Pons (tissue), 1 donor: ENCODE results near the gene IQCE.
A peak's percentile ranks its signal among the peaks of the same experiment; 100 is the strongest.
"Not testable (repeated sequence)": the region's sequence is repeated elsewhere in the genome, so short reads cannot be mapped to it uniquely, and the experiment has no call there.

Experiments
- DNase-seq: peaks from one replicate; pipeline ENCODE4 v3.0.0-alpha.2; 2016; ENCODE audit warnings: low spot score

IQCE gene

GRCh38 chr7:2603044-2603965 lies 44.5 kb downstream of the IQCE start:
- no peak for DNase-seq

- DNase-seq = no peak
Measured at GRCh38 chr7:2604608-2605174, 45.9 kb downstream of the IQCE start.

DNA sequence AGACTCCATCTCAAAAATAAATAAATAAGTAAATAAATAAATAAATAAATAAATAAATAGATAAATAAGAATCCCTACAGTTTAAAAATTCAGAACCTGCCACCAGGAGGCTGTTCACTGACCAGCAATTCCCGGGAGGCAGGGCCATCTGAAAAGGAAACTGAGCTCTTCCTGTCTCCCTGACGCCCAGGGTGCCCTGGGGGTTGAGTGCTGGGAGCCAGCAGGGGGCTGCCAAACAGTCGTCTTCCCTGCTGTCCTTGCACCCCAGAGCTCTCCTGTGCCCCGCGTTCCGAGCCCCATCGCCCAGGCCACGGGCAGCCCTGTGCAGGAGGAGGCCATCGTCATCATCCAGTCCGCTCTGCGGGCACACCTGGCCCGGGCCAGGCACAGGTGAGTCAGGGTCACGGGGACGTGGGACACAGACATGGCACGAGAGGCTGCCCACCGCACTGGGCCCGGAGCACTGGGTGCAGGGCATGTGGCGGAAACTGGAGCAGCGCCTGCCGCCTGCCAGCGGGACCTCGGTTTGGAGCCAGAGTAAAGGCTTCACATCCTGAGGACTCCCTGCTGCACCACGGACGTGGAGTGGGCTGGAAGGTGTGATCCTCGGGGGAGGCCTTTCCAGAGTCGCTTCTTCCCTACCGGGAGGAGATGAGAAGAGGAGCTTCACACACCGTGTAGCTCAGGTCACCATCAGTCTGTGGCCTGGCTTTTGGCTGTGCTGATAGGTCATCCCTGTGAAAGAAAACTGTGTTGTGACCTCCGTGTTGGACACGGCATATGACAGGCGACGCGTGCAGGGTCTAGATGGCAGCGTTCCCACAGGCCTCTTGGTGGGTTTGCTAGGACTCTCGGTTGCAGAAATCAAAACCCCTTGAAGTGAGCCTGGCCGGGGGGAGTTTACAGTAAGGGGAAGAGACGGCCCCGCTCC lies 47.1 kb downstream of the IQCE start:
- no peak for DNase-seq

GRCh38 chr7:2606539-2606936 lies 47.8 kb downstream of the IQCE start:
- no peak for DNase-seq

GRCh38 chr7:2607122-2607922 lies 48.5 kb downstream of the IQCE start:
- no peak for DNase-seq

DNA sequence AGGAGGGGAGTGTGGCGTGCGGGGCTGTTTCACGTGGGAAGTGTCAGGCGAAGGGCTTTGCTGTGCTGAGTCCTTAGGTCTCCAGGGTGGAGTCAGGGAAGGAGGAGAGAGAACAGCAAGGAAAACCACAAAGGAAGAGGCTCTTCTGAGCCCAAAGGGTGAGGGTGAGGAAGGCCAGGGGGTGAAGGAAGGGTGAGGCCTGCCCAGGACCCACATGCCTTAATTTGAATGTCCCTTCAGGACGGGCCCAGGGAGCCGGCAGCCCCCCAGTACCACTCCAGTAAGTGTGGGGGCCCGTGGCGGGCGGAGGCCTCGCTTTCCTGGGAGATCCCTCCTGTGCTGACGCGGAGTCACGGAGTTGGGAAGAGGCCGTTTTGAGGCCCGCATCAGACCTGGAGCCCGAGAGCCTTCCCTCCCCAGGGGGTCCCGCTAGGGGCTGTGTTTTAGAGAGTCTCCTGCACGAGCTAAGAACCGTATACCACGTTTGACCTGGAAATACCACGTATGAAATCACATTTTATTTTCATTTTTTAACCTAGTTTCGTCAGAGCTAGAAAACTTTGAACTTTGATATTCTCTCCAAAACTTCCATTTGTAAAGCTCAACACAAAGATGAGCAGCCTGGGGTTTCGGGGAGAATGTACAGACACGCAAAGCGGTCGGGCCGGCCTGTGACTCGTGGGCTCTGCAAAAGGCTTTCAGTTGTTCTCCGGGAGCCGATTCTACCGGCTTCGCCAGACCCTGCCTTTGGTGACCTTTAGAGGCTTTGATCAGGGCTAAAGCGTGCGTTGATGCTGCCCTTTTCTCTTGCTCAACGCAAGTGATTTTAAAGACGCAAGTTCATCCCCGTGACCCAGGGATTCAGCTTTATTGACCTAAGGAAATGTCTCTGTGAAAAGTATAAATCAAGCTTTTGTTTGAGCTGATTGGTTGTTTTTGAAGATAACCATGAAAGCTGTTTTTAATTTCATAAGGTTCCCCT lies 49.4 kb downstream of the IQCE start:
- no peak for DNase-seq

GRCh38 chr7:2608921-2609411 lies 50.2 kb downstream of the IQCE start:
- DNase-seq = peak; percentile 52

DNA sequence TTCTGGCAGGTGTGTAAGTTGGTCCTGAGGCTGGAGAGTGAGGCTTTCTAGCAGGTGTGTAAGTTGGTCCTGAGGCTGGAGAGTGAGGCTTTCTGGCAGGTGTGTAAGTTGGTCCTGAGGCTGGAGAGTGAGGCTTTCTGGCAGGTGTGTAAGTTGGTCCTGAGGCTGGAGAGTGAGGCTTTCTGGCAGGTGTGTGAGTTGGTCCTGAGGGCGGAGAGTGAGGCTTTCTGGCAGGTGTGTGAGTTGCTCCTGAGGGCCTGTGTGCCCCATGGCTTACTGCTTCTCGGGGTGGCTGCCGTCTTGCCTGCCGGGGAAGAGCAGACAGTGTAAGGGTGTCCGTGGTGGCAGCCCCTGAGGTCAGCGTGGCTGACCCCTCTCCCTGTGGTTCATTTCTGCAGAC lies 50.9 kb downstream of the IQCE start:
- not testable (repeated sequence) for DNase-seq

DNA sequence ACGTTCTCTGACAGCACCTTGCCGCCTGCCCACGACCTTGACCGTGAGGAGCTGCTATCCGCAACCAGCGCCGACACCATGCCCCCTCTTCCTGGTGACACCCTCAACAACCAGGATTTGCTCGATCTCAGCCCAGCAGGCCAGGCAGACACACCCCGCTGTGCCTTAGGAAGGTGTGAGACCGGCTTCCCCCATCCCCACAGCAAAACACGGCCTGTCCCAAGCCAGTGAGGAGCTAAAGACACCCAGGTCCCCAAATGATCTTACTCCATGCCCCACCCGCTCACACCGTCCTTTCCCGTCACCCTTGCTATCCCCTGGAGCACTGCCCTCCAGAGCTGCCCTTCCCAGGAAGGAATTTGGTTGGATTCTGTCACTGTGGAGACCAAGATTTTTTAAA lies 51.7 kb downstream of the IQCE start:
- no peak for DNase-seq

- DNase-seq = no peak
Measured at GRCh38 chr7:2610898-2611297, 52.1 kb downstream of the IQCE start.

DNA sequence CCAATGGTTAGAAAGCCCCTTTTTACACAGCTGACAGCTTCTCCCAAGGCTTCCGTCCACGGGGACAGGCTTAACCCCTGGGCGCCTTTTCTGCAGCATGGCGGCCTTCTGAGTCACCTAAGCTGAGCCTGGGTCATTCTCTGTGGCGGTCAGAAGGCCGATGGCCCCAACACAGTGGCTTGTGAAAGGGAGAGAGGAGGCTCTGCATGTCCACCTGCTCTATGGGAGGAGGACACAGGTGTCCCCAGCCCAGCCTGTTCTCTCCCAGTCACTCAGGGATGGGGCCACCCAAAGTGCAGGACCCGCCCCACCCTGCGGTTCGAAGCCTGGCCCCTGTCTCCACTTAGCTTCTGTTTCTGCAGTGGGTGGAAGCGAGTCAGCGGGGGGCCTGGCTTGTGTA lies 52.6 kb downstream of the IQCE start:
- DNase-seq = no peak

GRCh38 chr7:2611922-2612321 lies 53.1 kb downstream of the IQCE start:
- no peak for DNase-seq

DNA sequence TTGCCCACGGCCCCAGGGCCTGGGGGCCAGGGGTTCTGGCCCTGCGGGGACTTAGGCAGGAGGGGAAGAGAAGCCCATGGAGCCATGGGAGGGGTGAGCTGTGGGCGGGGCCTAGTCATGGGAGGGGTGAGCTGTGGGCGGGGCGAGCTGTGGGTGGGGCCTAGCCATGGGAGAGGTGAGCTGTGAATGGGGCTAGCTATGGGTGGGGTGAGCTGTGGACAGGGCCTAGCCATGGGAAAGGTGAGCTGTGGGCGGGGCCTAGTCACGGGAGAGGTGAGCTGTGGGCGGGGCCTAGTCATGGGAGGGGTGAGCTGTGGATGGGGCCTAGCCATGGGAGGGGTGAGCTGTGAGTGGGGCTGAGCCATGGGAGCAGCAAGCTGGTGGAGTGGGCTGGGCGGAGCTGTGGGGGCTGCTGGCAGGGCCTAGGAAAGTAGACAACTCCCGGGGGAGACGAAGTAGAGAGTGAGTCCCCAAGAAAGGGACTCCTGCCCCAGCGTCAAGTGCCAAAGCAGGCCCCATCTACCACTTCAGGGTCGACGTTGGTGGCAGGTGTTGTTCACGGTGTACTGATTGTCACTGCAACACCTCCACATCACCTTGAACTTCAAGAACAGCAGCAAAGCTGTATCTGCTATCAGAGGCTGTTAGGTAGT lies 53.8 kb downstream of the IQCE start:
- no peak for DNase-seq

GRCh38 chr7:2613098-2613930 lies 54.5 kb downstream of the IQCE start:
- no peak for DNase-seq

DNA sequence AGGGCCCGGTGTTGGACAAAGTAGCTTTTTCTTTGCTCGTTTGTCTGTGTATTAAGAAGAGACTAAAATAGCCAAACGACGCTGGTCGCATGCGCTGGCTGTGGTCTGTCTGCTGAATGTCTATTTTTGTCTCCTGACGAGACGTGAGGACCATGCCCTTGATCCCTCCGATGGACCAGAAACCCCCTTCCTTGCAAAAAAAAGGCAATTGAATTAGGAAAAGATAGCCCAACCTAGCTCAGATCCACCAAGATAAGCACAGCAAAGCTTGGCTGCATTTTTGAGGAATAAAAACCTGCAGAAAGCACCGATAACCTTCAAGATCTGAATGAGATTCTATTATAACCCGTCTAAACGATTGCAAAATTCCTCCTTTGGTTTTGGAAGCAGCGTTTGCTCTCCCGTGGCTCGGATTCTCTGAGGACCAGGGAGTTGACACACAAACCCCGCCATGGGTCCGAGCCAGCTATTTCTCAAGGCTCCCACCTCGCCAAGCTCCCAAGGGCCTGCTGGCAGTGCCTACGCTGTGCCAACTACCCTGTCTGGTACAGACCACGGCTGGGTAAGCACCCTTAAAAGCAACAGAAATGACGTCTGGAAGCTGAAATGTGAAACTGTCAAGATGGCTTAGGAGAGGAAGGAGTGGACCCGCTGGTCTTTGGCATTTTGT lies 55.3 kb downstream of the IQCE start:
- DNase-seq = peak; percentile 37

GRCh38 chr7:2614631-2615330 lies 56.0 kb downstream of the IQCE start:
- no peak for DNase-seq
